GM10248 (cell line): ENCODE results near the gene PASK.

ENCODE experiments used
- CTCF ChIA-PET: fragments of 300-600 bp; sonication (Branson Sonifier 250); formaldehyde crosslinking; extraction: SDS; loops from one replicate; lab custom pipeline; 2021; ENCODE audit warnings: antibody characterized with exemption; lab: Yijun Ruan, JAX
- POLR2A ChIA-PET: fragments of 350-650 bp; sonication (Branson Sonifier 250); formaldehyde crosslinking; extraction: SDS; loops from one replicate; lab custom pipeline; 2020; ENCODE audit warnings: antibody characterized with exemption; lab: Yijun Ruan, JAX
- DNase-seq: peaks from one replicate; pipeline ENCODE4 v3.0.0; 2012; ENCODE audit errors: extremely low spot score
- TF ChIP-seq, protein P1 (sequence below): IDR thresholded peaks from 2 replicates; pipeline ENCODE4 v1.5.1; 2012; ENCODE audit warnings: mild to moderate bottlenecking, low read depth; ENCODE audit errors: extremely low read depth, missing control alignments, control extremely low read depth

The PASK gene

DNA sequence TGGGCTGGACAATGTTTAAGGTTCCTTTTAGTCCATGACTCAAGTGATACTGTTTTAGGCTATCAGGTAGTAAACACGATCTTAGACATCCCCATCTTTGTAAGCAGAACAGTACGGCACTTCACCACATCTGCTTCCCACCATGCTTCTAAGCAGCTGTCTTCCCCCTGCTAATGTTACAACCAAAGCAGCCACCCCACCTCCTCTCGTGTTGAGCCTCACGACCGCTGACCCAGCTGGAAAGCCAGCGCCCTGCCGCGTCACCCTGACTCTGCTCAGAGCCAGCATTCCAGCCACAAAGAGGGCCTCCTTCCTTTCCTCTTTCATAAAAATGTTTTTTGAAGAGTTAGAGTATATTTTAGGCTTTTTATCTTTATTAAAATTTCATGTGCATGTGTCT, 56.6 kb downstream of the PASK start:
- DNase-seq, result no peak
- CTCF ChIA-PET, result interaction anchor here (1.0 to 1.6 kb wide), 4 partner anchors 9 to 119 kb away, joined by 3 to 5 read pairs (median 4); partner anchors contain the start of gene MTERF4
- TF ChIP-seq, protein P1, sequence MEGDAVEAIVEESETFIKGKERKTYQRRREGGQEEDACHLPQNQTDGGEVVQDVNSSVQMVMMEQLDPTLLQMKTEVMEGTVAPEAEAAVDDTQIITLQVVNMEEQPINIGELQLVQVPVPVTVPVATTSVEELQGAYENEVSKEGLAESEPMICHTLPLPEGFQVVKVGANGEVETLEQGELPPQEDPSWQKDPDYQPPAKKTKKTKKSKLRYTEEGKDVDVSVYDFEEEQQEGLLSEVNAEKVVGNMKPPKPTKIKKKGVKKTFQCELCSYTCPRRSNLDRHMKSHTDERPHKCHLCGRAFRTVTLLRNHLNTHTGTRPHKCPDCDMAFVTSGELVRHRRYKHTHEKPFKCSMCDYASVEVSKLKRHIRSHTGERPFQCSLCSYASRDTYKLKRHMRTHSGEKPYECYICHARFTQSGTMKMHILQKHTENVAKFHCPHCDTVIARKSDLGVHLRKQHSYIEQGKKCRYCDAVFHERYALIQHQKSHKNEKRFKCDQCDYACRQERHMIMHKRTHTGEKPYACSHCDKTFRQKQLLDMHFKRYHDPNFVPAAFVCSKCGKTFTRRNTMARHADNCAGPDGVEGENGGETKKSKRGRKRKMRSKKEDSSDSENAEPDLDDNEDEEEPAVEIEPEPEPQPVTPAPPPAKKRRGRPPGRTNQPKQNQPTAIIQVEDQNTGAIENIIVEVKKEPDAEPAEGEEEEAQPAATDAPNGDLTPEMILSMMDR, result no peak
- POLR2A ChIA-PET, result no interaction called here

DNA sequence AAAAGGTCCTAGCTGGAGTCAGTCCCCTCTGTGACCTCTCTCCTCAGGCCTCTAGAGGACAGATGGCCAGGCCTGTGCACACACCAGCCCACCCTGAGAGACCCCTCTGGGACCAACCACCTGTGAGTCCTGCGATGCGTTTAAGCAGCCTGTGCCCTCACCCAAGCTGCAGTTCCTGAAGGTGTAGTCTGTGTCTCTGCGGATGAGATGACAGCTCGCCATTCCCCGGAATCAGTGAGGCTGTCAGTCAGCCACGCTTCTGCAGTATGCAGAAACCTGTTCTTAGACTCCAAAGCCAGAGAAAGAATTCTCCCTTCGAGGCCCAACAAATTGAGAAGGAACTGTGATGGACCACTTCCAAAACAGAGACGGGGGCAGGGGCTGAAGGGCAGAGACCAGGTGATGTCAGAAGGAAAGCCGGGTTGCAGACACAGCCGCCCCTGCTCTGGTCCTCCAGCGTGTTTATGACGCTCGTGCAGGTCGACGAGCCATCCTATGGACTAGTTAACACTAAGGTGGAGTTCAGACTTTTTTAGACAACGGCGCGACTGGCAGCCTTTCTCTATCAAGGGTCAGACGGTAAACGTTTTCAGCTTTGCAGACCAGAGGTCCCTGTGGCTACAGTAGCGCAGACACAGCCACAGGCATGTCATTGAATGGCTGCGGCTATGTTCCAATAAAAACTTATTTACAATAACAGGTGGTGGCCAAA, 57.4 kb downstream of the PASK start:
- no peak for DNase-seq
- ChIA-PET POLR2A (no interaction called here), CTCF (interaction anchor here (1.0 to 5.2 kb wide), 3 partner anchors 9 to 14 kb away, joined by 4 to 32 read pairs (median 5); partner anchors contain the start of gene MTERF4)
- TF ChIP-seq, protein P1, result no peak

DNA sequence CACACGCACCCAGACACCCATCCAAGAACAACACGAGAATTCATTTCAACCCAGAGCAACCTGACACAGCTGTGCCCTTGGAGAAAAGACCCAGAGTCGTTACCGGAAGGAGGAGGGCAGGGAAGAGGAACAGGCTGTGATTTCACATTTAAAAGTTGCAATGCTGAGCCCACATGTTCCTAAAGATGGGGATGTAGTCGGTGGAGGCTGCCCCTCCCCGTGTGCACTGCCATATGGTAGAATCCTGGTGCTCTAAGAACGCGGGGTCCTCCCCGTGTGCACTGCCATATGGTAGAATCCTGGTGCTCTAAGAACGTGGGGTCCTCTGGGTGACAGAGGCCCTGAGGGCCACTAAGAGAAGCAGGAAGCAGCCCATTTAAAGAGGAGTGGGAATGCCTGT, 58.1 kb downstream of the PASK start:
- TF ChIP-seq, protein P1, result no peak
- CTCF ChIA-PET, result interaction anchor here (5.2 kb wide), 1 partner anchor 13 kb away, joined by 32 read pairs; no protein-coding TSS in a partner anchor
- DNase-seq, result no peak
- POLR2A ChIA-PET, result no interaction called here

DNA sequence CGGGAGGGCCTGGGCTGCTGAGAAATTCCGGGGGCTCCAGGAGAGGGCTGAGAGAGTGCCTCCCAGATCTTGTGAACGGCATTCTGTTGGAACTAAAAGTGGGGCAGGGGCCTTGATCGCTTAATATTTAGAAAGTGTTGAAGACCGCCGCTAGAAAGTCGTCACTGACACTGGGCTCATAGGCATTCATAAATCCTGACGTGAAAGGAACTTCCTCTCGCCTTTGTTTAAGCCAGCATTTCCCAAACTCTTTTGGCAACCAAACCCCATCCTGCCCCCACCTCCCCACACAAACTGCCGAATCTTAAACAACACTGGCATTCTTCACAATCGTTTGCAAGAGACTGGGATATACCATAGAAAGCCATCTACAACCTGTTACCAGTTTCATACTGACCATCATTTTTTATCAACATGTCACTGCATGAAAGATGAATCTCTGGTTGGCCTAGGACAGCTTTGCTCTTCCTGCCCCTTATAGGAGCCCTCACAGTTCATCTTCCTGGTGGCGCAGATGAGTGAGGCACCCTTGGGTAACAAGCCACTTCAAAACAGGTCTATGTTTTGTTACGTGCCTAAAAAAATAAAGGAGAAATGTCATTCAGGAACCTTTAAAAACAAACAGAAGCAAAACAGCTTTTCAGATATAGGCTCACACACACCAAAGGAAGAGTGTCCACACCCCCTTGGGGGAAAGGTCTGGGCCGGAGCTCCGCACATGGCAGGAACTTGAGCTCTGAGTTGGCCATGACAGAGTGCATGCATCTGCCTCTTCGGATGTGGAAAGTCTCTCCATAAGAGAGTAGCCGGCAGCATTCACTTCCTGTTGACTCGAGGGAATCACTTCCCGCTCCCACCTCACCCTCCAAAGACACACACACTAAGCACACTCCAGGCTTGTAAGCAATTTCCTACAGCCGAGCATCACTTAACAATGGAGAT, 60.2 kb downstream of the PASK start:
- POLR2A ChIA-PET, result interaction anchor here (1.3 to 1.7 kb wide), 2 partner anchors 10 to 23 kb away, joined by 4 to 6 read pairs; no protein-coding TSS in a partner anchor
- TF ChIP-seq, protein P1, result no peak
- CTCF ChIA-PET, result interaction anchor here (1.1 to 5.2 kb wide), 4 partner anchors 11 to 175 kb away, joined by 3 to 32 read pairs (median 8); partner anchors contain the start of genes PASK and PPP1R7
- DNase-seq, result no peak

DNA sequence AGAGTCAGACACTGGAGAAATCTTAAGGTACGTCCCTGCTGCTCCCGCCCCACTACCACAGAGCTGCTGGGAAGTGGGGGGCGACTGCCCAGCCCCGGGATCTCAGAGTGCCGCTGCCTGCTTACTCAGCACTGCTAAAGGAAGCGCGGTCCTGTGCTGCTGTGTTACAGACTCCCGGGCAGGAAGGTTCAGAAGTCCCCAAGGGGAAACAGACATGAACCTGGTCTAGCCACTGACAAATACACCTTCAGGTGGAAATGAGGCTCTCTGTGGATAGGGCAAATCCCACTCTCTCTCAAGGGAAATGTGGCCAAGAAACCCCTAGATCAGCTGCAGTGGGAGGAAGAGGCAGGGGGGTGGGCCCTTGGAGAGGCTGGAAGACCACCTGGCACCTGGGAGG, 60.9 kb downstream of the PASK start:
- TF ChIP-seq, protein P1, result no peak
- ChIA-PET POLR2A (interaction anchor here (1.2 to 1.7 kb wide), 4 partner anchors 11 to 61 kb away, joined by 3 to 8 read pairs (median 5); partner anchors contain the start of genes MTERF4 and PASK), CTCF (interaction anchor here (0.7 to 5.2 kb wide), 6 partner anchors 10 to 174 kb away, joined by 3 to 32 read pairs (median 4); partner anchors contain the start of genes PASK and PPP1R7)
- no peak for DNase-seq
